HL-60/S4 treated with phorbol 12-myristate 13-acetate at 8.2 ng/mL for 4 days and 3 days (cell line): ENCODE measurements around the gene SYNE1.
"Not testable (repeated sequence)": the region's sequence is repeated elsewhere in the genome, so short reads cannot be mapped to it uniquely, and the experiment has no call there.

Experiments used
- in situ Hi-C: fragments of 300-500 bp; cut with MboI; formaldehyde crosslinking; loops from 2 replicates; pipeline ENCODE4 v1.15.0; 2022; ENCODE audit warnings: low sequenced_read_pairs

Gene SYNE1

GRCh38 chr6:152428126-152428525, 209.0 kb downstream of the SYNE1 start:
- in situ Hi-C loops, result no loop called here

- in situ Hi-C loops, result no loop called here
Measured at GRCh38 chr6:152426276-152426675, 210.9 kb downstream of the SYNE1 start.

GRCh38 chr6:152423216-152424103, 213.7 kb downstream of the SYNE1 start:
- in situ Hi-C loops, result no loop called here

GRCh38 chr6:152421496-152421895, 215.7 kb downstream of the SYNE1 start:
- in situ Hi-C loops, result not testable (repeated sequence)

- in situ Hi-C loops, result no loop called here
Measured at GRCh38 chr6:152420696-152421095, 216.5 kb downstream of the SYNE1 start.

GRCh38 chr6:152418551-152418950, 218.6 kb downstream of the SYNE1 start:
- in situ Hi-C loops, result no loop called here

- in situ Hi-C loops, result no loop called here
Measured at GRCh38 chr6:152416652-152417051, 220.5 kb downstream of the SYNE1 start.

GRCh38 chr6:152404936-152405595, 232.1 kb downstream of the SYNE1 start:
- in situ Hi-C loops, result no loop called here

- in situ Hi-C loops, result no loop called here
Measured at GRCh38 chr6:152404086-152404857, 232.9 kb downstream of the SYNE1 start.

- in situ Hi-C loops, result no loop called here
Measured at GRCh38 chr6:152402791-152403190, 234.4 kb downstream of the SYNE1 start.

- in situ Hi-C loops, result no loop called here
Measured at GRCh38 chr6:152401978-152402377, 235.2 kb downstream of the SYNE1 start.

GRCh38 chr6:152399399-152399798, 237.8 kb downstream of the SYNE1 start:
- in situ Hi-C loops, result no loop called here

- in situ Hi-C loops, result no loop called here
Measured at GRCh38 chr6:152398993-152399392, 238.2 kb downstream of the SYNE1 start.

GRCh38 chr6:152398316-152398715, 238.8 kb downstream of the SYNE1 start:
- in situ Hi-C loops, result no loop called here

- in situ Hi-C loops, result no loop called here
Measured at GRCh38 chr6:152394303-152394702, 242.9 kb downstream of the SYNE1 start.

GRCh38 chr6:152391179-152391880, 245.8 kb downstream of the SYNE1 start:
- in situ Hi-C loops, result no loop called here

- in situ Hi-C loops, result no loop called here
Measured at GRCh38 chr6:152387091-152387490, 250.1 kb downstream of the SYNE1 start.

- in situ Hi-C loops, result no loop called here
Measured at GRCh38 chr6:152386131-152386530, 251.0 kb downstream of the SYNE1 start.

GRCh38 chr6:152380993-152381898, 255.9 kb downstream of the SYNE1 start:
- in situ Hi-C loops, result no loop called here

- in situ Hi-C loops, result no loop called here
Measured at GRCh38 chr6:152380351-152380767, 256.8 kb downstream of the SYNE1 start.
